HG02588 (cell line): ENCODE results near the gene ATRNL1.

Source experiments
- ATAC-seq: cut with Tn5 transposase; IDR thresholded peaks from one replicate; pipeline ENCODE4 v1.9.1; 2021; ENCODE audit warnings: mild to moderate bottlenecking, moderate library complexity; ENCODE audit not compliant: unreplicated experiment

The ATRNL1 gene

DNA sequence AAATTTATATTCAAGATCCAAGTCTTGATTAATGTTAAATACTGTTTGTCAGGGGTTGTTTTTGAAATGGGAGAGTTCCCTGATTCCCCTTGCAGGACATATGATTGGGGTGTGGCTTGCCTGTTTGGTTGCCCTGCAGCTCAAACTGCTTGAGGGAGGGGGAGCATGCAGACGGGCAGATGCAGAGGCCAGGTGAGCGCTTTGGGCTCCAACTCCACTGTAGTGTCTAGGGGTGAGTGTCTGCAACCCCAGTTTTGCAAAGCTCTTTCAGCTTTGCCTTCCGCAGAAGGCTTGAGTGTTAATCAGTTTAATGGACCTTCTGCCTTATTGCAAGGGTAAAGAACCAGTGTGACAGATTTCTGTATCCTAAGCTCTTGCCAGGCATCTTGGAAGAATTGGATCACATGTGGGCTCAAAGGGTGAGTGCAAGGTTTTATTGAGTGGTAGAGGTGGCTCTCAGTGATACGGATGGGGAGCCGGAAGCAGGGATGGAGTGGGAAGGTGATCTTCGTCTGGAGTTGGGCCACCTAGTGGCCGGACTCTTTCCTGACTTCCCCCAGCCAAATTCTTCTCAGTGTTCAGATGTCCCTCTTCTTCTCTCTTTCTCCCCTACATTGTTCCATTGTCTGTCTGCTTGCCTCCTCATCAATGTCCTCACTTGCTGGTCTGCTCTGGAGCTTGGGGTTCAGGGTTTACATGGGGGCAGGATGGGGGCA lies 479.7 kb downstream of the ATRNL1 start:
- no peak for ATAC-seq

GRCh38 chr10:115580239-115580638 lies 487.1 kb downstream of the ATRNL1 start:
- no peak for ATAC-seq

DNA sequence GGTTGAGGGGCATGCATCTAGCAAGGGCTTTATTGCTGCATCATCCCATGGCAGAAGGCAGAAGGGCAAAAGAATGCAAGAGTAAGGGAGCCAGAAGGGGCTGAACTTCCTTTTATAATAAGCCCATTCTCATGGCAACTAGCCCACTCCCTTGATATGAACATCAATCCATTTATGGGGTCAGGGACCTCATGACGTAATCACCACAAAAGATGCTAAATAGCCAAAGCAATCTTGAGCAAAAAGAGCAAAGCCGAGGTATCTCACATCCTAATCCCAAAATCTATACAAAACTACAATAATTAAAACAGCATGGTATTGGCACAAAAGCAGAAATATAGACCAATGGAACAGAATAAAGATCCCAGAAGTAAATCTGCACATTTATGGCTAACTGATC lies 499.9 kb downstream of the ATRNL1 start:
- no peak for ATAC-seq

DNA sequence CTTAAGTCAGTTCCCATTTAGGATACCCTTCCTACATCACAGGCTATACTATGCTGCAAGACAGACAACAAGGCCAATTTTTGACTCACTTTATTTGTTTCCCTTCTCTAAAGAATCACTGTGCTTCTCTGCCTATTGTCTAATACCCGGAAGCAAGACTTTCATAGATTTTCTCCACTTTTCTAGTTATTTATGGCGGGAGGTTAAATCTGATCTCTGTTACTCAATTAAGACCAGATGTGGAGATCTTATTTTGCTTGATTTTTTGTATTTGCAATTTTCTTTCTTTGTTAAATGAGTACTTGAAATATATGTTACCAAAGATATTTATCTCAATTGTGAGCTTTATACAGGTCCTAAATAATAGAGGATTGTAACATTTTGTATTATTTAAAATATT lies 511.5 kb downstream of the ATRNL1 start:
- no peak for ATAC-seq

DNA sequence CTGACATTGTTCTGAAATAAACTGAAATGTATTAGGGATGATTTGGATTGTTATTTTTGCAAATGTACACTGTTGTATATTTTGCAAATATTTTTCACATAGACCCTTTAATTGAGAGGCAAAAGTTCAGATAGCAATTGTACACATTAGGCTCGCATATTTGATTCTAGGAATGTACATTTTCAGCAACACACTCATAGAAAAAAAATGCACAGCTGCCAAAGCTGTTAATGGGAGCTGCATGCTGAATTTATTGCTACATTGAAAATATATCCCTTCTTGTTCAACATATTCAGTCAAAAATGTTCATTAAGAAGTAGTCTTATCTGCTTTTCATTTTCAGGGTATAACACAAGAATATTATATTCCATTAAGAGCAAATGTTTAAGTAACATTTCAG lies 512.9 kb downstream of the ATRNL1 start:
- ATAC-seq, result no peak

DNA sequence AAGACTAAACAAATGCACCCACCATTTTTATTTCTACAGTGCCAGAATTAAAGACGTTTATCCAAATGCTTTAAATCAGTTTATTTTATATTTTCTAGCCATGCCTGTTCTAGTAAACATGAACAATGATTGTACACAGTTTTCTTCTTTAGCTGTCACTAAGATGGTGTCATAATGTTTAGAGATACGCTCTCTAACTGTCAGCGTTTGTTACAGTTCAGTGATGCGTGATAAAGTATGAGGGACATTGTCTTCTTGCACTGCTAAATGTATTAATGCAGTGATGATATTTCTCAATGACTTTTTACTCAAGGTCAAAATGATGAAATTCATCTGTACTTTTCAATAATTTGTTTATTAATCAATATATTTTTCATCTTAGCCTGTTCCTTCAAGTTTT lies 513.6 kb downstream of the ATRNL1 start:
- no peak for ATAC-seq

DNA sequence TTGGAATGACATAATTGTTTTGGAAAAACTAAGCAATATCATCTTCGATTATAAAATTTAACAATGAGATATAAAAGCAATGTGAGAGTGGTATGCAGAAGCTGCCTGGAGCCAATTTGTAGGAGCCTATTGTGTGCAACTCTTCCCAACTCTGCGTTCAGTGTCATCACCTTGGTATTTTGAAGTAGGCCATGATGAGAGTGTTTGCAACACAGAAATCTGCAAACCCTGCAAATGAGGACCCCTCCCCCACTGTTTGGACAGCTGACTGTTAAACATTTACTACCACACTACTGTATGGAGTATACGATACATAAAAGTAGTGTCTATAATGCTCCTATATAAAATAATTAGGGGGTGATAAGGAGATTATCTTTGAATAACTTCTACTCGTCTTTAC lies 531.3 kb downstream of the ATRNL1 start:
- no peak for ATAC-seq

- ATAC-seq, result no peak
Measured at GRCh38 chr10:115628616-115629015, 535.5 kb downstream of the ATRNL1 start.

DNA sequence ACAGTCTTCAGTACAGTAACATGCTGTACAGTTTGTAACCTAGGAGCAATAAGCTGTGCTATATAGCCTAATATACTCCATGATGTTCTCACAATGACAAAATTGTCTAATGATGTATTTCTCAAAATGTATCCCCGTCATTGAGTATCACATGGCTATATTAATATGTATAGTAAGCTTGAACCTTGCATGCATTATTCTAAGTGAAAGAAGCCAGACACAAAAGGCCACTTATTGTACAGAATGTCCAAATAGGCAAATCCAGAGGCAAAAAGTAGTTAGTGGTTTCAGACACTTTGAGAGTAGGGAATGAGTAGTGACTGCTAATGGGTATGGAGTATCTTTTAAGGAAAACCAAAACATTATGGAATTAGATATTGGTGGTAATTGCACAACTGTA lies 545.1 kb downstream of the ATRNL1 start:
- ATAC-seq, result no peak

GRCh38 chr10:115649217-115649616 lies 556.1 kb downstream of the ATRNL1 start:
- ATAC-seq, result no peak

DNA sequence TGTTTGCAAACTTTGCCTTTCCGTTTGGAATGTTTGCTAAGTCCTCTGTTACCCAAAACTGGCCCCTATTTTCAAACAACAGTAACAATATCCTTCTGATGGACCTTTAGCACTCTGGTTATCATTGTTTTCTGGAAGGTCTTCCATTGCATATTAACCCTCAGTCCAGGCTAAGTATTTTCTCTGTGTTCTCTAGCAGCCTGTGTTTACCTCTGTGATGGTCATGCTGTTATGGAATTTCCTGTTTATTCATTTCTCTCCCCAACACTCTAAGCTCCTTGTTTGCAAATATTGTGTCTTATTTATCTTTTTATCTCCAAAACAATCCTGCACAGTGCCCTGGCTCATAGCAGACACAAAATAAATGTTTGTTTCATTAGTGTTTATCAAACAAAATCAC lies 560.3 kb downstream of the ATRNL1 start:
- no peak for ATAC-seq

DNA sequence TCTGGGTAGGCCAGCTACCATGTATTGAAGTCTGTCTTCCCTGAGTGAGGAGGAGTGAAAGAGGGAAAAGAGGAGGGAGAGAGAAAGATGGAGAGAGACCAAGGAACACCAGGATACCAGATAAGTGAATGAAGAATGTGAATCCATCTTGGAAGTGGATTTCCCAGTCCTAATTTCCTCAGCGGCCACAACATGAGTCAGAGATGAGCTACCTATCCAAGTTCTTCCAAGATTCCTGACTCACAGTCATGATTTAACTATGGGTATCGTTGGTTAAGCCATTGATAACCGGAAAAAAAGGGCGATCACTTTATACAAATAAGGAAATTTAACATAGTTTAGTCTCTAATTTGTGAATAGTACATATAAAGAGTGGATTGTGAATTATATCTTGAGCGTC lies 561.8 kb downstream of the ATRNL1 start:
- no peak for ATAC-seq

- ATAC-seq, result no peak
Measured at GRCh38 chr10:115657161-115657860, 564.1 kb downstream of the ATRNL1 start.

DNA sequence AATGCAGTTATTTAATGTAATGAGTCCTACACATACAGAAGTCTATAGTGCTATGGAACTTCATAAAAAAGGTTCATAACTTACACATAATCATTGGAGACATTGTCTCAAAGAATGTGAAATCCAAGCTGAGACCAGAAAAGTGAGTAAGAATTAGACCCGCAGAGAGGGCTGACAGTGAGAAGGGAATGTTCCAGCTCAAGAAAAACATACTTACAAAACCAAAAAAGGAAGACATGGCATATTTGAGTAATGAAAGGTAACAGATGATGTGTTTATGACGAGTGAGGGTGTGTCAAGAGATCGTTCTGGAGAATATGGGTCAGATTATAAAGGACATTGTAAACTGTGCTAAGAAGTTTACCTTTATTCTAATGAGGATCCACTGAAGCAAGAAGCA lies 566.5 kb downstream of the ATRNL1 start:
- ATAC-seq, result no peak

DNA sequence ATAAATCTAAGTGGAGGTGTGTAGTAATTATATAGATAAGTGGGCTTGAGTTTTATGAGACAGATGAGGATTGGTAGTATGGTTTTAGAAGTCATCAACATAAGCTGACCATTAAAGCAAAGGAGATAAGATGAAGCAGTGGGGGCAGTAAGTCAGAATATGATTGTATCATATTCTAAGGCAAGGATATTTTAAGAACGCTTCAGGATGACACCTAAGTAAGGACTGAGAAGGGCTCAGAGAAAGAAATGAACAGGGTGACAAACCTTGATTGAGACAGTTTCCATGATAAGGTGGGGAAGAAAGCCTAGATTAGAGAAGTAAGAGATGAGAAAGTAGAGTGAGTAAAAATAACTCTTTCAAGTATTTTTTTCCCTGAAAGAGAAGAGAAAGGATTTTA lies 567.2 kb downstream of the ATRNL1 start:
- no peak for ATAC-seq

DNA sequence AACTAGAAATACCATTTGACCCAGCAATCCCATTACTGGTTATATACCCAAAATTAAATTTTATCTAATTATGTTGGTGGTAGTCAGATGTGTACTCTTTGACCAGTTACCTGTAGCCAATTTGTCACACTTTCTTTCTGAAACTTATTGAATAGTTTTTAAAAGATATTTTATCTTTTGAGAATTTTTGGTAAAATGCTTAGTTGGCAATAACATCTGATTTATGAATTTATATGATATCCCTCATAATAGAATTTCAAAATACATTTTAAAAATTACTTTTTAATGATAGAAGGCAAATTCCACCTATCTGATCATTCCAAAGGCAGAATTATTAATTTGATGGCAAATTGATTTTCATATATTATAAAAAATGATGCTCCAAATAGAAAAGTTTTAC lies 569.3 kb downstream of the ATRNL1 start:
- no peak for ATAC-seq

DNA sequence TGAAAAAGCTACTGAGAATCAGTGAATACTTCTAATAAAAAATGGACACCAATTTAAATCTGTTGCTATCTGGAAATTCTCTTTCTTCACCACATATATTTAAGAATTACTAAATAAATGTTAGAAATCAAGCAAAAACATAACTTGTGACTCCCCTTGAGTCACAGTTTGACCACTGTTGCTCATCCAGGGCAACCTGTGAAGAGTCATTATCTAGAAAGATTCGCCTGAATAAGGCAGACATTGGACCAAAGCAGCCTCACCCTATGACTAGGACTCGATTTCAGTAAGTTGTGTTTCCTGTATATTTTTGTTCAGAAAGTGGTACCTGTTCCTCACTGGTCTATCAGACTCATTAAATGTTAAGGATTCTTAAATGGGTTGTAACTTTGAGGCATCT lies 572.4 kb downstream of the ATRNL1 start:
- ATAC-seq, result no peak

DNA sequence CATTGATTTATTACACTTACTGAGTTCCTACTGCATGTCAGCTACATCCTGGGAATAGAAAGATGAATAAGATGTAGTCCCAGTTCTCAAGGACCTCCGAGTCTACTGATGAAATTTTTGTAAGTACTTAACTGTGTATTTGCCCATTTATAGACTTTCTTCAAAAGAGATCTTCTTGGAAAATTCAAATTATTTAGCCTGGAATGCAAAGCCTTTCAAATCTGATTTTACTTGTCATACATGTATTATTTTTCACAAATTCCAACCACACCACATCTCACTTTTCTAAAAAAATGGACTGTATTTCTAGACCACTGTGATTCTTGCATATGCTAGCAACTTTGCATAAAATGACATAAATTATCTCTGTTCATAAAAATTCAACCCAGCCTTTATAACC lies 581.3 kb downstream of the ATRNL1 start:
- no peak for ATAC-seq

DNA sequence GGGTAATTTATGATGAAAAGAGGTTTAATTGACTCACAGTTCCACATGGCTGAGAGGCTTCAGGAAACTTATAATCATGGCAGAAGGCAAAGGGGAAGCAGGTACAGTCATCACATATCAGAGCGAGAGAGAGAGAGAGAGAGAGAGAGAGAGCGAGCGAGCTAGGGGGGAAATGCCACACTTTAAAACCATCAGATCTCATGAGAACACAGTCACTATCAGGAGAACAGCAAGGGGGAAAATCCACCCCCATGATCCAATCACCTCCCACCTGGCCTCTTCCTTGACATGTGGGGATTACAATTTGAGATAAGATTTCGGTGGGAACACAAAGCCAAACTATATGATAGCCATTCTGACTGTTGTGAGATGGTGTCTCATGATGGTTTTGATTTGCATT lies 603.6 kb downstream of the ATRNL1 start:
- no peak for ATAC-seq

DNA sequence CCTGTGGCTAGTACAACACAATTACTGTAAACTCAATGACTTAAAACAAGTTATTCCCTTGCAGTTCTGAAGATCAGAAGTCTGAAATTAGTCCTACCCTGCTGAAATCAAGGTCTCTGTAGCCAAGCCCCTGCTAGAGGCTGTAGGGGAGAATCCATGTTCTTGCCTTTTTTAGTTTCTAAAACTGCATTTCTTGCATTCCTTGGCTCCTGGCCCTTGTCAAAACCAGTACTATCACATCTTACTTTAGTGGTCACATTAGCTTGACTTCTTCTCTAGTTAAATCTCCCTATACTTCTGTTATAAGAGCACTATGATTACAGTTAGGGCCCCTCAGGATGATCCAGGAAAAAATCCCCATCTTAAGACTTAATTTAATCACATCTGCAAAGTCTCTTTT lies 612.9 kb downstream of the ATRNL1 start:
- no peak for ATAC-seq

DNA sequence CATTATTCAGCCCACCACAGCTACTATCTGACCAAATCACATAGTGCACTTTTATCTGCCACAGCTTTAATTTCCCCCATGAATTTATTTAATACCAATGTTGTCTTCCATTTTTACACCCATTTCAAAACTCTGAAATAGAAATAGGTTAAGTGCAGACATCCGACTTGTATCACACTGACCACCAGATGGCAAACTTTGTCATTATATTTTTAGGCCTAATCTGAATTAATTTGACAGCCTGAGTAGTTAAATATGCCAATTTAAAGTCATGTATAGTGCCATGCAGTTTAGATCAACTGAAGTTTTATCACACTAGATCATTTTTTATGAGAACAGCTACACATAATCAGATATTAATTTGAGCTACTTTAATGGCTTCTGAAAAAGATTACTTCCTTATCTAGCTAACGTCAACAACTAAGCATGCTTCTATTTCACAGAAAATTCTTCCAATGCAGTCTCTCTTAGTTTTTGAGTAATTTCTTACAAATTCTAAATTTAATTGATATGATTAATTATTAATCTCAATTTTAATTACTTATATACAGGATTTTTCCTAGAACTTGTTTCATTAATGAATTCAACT lies 613.4 kb downstream of the ATRNL1 start:
- no peak for ATAC-seq

GRCh38 chr10:115710136-115710535 lies 617.0 kb downstream of the ATRNL1 start:
- no peak for ATAC-seq
